HCEC 1CT (cell line): ENCODE measurements around the gene VIP.

Experiments
- DNase-seq: peaks from one replicate; pipeline ENCODE4 v3.0.0-alpha.2; 2017

VIP gene

DNA sequence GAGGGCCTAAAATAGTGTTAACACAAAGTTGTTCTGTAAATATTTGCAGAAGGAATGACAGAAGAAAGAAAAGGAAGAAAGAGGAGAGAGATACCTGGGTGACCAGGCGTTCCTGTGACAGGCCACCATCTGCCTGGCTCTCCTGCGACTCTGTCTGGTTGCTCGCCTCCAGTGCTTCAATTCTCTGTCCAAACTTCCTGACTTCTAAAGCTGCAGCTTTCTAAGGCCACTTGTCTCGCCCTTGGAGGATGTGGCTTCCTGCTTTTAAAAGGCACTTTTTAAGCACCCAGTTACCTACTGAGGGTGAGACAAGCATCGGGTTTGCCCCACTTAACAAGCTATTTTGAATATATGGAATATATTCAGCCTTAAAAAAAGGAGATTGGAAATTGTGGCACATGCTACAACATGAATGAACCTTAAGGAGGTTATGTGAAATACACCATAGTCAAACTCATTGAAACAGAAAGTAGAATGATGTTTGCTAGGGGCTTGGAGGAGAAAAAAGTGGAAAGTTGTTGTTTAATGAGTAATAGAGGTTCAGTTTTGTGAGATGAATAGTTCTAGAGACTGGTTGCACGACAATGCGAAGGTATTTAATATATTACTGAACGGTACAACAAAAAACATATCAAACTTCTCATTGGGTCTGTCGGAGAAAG is 32.8 kb downstream of the VIP start:
- no peak for DNase-seq

- no peak for DNase-seq
Observed at GRCh38 chr6:152794696-152795095, 44.1 kb downstream of the VIP start.

GRCh38 chr6:152804150-152804549 is 53.6 kb downstream of the VIP start:
- DNase-seq = no peak
